ENCODE data around the gene GPHN.

DNA sequence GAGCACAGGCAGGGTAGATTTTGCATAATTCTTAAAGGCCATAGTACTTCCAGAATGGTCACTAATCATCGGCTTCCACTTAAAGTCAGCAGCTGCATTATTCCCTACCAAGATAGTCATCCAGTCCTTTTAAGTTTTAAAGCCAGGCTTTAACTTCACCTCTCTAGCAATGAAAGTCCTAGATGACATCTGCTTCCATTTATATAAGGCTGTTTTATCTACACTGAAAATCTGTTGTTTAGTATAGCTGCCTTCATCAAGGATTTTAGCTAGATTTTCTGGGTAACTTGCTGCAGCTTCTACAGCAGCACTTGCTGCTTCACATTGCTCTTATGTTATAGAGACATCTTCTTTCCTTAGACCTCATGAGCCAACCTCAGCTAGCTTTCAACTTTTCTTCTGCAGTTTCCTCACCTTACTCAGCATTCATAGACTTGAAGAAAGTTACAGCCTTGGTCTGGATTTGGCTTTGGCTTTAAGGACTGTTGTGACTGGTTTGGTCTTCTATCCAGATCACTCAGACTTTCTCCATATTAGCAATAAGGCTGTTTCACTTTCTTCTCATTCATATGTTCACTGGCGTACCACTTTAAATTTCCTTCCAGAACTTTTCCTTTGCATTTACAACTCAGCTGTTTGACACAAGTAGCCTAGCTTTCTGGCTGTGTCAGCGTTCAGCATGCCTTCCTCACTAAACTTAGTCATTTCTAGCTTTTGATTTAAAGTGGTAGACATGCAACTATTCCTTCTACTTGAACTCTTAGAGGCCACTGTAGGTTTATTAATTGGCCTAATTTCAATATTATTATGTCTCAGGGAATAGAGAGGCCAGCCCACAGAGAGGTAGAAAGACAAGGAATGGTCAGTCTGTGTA lies 471.4 kb downstream of the GPHN start:
- TF ChIP-seq POLR2AphosphoS5 (IDR thresholded peaks at IDR 0.05; ENCODE audit: low read depth, low read length) (no peak), POLR2A (IDR thresholded peaks at IDR 0.05; ENCODE audit: low read depth, low read length) (no peak)
